Esophagus muscularis mucosa (tissue), 4 donors: ENCODE measurements around the gene C12orf42. TPM values are rescaled to one million over a fixed set of nuclear protein-coding genes. Genes with fewer than 3 reads are reported as not detected.

Experiments used
- DNase-seq: peaks from one replicate; pipeline ENCODE4 v3.0.0-alpha.2; 2017; ENCODE audit errors: extremely low spot score
- H3K27ac ChIP-seq, 4 donors: fragments of 200-600 bp; sonication (generic); replicated peaks in 1 of 4; 1 replicate in 3 of 4; 2 replicates in 1 of 4; pipeline ENCODE4 v1.5.1; 2016 to 2019; ENCODE audit warnings: mild to moderate bottlenecking in 1 of 4
- H3K27me3 ChIP-seq, 4 donors: fragments of 200-600 bp; sonication (generic); one replicate each; pipeline versions ENCODE4 v1.5.1 to v1.6.0; 2016 to 2019
- H3K36me3 ChIP-seq, 4 donors: fragments of 200-600 bp; sonication (generic); one replicate each; pipeline ENCODE4 v1.5.1; 2016 to 2019
- H3K4me1 ChIP-seq, 4 donors: fragments of 200-600 bp; sonication (generic); one replicate each; pipeline ENCODE4 v1.5.1; 2016 to 2019
- H3K4me3 ChIP-seq, 4 donors: fragments of 200-600 bp; sonication (generic); 1 replicate in 2 of 4; 2 replicates in 2 of 4; pipeline ENCODE4 v1.5.1; 2016 to 2019; ENCODE audit warnings: mild to moderate bottlenecking in 4 of 4, moderate library complexity in 1 of 4
- H3K9me3 ChIP-seq, 4 donors: fragments of 200-600 bp; sonication (generic); 1 replicate in 3 of 4; 2 replicates in 1 of 4; pipeline ENCODE4 v1.5.1; 2016 to 2019
- EP300 ChIP-seq: sonication (generic); formaldehyde crosslinking; IDR thresholded peaks from one replicate; pipeline ENCODE4 v1.6.1; 2017; ENCODE audit warnings: antibody characterized with exemption
- POLR2A ChIP-seq: fragments of 450-650 bp; IDR thresholded peaks from one replicate; pipeline ENCODE4 v1.6.1; 2017; ENCODE audit warnings: antibody characterized with exemption, moderate library complexity, mild to moderate bottlenecking, low read depth
- POLR2AphosphoS5 ChIP-seq, 2 donors: sonication (generic); formaldehyde crosslinking; IDR thresholded peaks; one replicate each; pipeline ENCODE4 v1.6.1; 2017; ENCODE audit warnings: antibody characterized with exemption in 2 of 2
- WGBS: methylation state at CpG from one replicate; pipeline ENCODE4 v1.1.5; 2018; 5-methylcytosine and 5-hydroxymethylcytosine counted together
- intact Hi-C: fragments of 100-400 bp; cut with DNase I; formaldehyde crosslinking; loops from one replicate; pipeline ENCODE4 v1.15.1; 2023
- total RNA-seq, 4 donors: library from RNA; depleted of rRNA; stranded (reverse); fragments of >200 nt; gene quantifications; one replicate each; pipeline versions ENCODE4 v1.1.0 to v1.2.1, GENCODE V29; 2016
- TF ChIP-seq, protein P1 (sequence below), 3 experiments: fragments of 200-600 bp in 2 of 3; fragments of 450-650 bp in 1 of 3; sonication (generic) in 2 of 3; IDR thresholded peaks; one replicate each; pipeline ENCODE4 v1.5.1; 2017 to 2019; ENCODE audit warnings: antibody characterized with exemption in 3 of 3, mild to moderate bottlenecking in 2 of 3, moderate library complexity in 1 of 3

The C12orf42 gene
- total RNA-seq, 4 donors from 2014 or later: not detected

DNA sequence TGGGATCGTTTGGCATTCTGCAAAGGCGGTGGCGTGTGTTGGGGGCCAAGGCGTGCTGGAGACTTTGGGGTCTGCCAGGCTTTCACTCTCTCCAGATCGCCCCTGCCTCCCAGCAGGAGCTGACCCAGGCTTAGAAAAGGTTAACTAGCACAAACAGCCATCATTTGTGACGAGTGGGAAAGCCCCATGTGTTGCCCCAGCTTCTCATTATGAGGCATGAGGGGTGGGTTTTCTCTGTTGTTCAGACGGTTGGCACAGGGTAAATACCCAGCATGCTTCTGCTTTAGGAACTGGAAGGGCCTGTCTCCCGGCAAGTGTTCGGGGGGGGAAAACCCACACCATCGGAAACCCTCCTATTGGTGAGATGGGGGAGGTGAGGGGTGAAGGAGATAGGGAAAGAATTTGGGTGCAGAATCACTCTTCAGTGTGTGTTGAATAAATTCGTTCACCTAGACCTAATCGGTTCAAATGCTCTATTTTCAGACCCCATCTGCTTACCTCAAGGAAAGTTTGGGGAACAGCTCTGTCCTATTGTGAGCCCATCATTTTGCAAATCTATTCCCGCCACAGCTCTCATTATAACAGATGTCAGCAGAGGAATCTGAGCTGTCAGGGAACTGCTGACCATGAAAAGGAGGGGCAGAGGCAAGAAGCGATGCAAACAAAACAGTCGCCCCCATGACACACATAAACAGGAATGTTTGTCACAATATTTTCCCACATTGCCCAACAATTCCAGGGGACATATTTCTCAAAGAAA is 34.7 kb upstream of the C12orf42 start:
- DNase-seq: no peak
- 55% methylated on average over 13 of the region's 15 CpGs for WGBS
- TF ChIP-seq POLR2A: no peak
- TF ChIP-seq, protein P1, sequence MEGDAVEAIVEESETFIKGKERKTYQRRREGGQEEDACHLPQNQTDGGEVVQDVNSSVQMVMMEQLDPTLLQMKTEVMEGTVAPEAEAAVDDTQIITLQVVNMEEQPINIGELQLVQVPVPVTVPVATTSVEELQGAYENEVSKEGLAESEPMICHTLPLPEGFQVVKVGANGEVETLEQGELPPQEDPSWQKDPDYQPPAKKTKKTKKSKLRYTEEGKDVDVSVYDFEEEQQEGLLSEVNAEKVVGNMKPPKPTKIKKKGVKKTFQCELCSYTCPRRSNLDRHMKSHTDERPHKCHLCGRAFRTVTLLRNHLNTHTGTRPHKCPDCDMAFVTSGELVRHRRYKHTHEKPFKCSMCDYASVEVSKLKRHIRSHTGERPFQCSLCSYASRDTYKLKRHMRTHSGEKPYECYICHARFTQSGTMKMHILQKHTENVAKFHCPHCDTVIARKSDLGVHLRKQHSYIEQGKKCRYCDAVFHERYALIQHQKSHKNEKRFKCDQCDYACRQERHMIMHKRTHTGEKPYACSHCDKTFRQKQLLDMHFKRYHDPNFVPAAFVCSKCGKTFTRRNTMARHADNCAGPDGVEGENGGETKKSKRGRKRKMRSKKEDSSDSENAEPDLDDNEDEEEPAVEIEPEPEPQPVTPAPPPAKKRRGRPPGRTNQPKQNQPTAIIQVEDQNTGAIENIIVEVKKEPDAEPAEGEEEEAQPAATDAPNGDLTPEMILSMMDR (IDR thresholded peaks at IDR 0.05): no peak
- no peak for TF ChIP-seq POLR2AphosphoS5 (IDR thresholded peaks at IDR 0.05)
- TF ChIP-seq EP300: no peak
- intact Hi-C loops: no loop called here
- H3K4me1 ChIP-seq: no peaks in the 10 kb centered on the region
- no peaks in the 10 kb centered on the region for H3K36me3 ChIP-seq
- H3K4me3 ChIP-seq: no peak overlapping the region
- peaks cover 0 to 18% (median 0%) of the 10 kb centered on the region in 4 donors for H3K27me3 ChIP-seq
- H3K9me3 ChIP-seq: no peaks in the 10 kb centered on the region
- no peak overlapping the region for H3K27ac ChIP-seq

DNA sequence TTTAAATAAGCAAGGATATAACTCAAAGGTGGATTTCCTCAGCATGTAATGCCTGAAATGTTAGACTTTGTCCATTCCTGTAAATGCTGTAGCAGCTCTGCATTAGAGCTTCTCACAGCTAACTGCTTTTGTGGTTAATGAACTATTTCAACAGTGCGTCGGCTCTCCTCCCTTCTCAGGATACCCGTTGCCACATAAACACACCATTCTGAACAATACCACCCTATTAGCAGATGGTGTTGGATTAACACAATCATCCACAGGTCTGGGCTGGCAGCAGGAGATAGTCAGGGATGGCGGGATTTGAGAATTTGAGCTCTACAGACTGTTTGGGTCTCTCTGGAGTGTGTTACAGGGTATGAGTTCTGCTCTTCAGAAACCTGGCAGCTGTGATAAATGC is 33.5 kb upstream of the C12orf42 start:
- WGBS: 56% methylated on average over 4 of the region's 4 CpGs
- no peak for TF ChIP-seq POLR2A
- TF ChIP-seq, protein P1 (IDR thresholded peaks at IDR 0.05): no peak
- TF ChIP-seq POLR2AphosphoS5 (IDR thresholded peaks at IDR 0.05): no peak
- TF ChIP-seq EP300: no peak
- DNase-seq: no peak

DNA sequence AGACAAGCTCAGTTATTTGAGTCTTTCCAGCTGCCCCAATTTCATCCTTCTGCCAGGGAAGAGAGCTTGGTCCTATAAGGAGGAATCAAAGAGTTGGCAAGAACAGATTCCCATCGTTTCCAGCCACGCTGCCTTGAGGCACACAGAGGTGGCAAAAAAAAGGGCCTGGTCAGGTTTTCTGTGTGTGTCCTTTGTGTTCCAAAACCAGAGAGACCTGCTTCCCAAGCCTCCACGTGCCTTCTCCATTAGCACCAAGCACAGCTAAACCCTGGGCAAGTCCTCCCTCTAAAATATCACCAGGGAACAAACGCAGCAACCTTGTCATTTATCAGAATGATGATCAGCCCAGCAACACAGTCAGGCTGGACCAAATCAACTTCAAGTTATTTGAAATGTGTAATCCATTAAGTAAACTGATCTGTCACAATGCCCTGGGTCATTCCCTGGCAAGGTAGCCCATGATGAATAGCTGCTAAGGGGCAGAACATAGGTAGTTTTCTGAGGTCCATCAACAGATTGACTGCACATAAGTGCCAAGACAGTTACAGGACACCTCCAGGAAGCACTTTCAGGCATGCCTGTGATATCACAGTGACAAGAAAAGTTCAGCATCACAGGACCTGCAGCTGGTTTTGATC is 28.6 kb upstream of the C12orf42 start:
- no peak for DNase-seq

More for the DNA sequence above, 33.5 kb upstream of the C12orf42 start:
- Histone ChIP-seq H3K4me1 (no peaks in the 10 kb centered on the region), H3K36me3 (no peaks in the 10 kb centered on the region), H3K27ac (no peak overlapping the region), H3K27me3 (peaks cover 0 to 18% (median 0%) of the 10 kb centered on the region in 4 donors), H3K4me3 (no peak overlapping the region), H3K9me3 (no peaks in the 10 kb centered on the region)
- intact Hi-C loops: no loop called here

DNA sequence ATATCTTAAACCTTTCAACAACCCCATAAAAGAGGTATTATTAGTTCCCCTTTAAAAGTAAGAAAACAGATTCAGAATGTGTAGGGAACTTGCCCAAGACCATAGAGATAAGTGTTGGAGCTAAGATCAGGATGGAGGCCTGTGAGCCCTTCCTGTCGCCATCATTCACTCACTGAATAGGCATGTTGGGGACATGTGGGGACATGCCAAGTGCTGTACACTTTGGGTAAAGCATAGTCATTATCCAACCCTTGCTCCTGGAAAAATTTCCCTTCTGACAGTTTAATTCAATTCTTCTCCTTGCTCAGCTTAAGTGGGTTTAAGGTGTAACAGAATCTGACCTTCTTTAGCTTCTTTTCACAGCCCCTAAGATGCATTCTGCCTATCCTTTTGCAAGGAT is 28.0 kb upstream of the C12orf42 start:
- no peak overlapping the region for H3K27ac ChIP-seq
- no peaks in the 10 kb centered on the region for H3K36me3 ChIP-seq
- no peaks in the 10 kb centered on the region for H3K4me1 ChIP-seq
- 67% methylated on average over 1 of the region's 1 CpG for WGBS
- H3K4me3 ChIP-seq: no peak overlapping the region
- peaks cover 0 to 6% (median 0%) of the 10 kb centered on the region in 4 donors for H3K27me3 ChIP-seq
- no peak for DNase-seq
- TF ChIP-seq, protein P1 (IDR thresholded peaks at IDR 0.05): no peak
- TF ChIP-seq POLR2A: no peak
- TF ChIP-seq EP300: no peak
- no peak for TF ChIP-seq POLR2AphosphoS5 (IDR thresholded peaks at IDR 0.05)
- no peaks in the 10 kb centered on the region for H3K9me3 ChIP-seq
- intact Hi-C loops: no loop called here

More for the DNA sequence above, 28.6 kb upstream of the C12orf42 start:
- TF ChIP-seq, protein P1 (IDR thresholded peaks at IDR 0.05): no peak
- no peaks in the 10 kb centered on the region for H3K36me3 ChIP-seq
- H3K27ac ChIP-seq: no peak overlapping the region
- whole genome bisulfite sequencing: 42% methylated on average over 4 of the region's 4 CpGs
- no peak overlapping the region for H3K4me3 ChIP-seq
- intact Hi-C loops: no loop called here
- H3K9me3 ChIP-seq: no peaks in the 10 kb centered on the region
- H3K27me3 ChIP-seq: peaks cover 0 to 10% (median 0%) of the 10 kb centered on the region in 4 donors
- no peaks in the 10 kb centered on the region for H3K4me1 ChIP-seq
